ENCODE results near the gene ELP1. TPM values are rescaled to one million over a fixed set of nuclear protein-coding genes. Genes with fewer than 3 reads are reported as not detected.
"Not testable (repeated sequence)": the region's sequence is repeated elsewhere in the genome, so short reads cannot be mapped to it uniquely, and the experiment has no call there.

ELP1 gene
- total and polyA plus RNA-seq, 2 experiments from 2014 or later, result 25.0 to 31.7 TPM

DNA sequence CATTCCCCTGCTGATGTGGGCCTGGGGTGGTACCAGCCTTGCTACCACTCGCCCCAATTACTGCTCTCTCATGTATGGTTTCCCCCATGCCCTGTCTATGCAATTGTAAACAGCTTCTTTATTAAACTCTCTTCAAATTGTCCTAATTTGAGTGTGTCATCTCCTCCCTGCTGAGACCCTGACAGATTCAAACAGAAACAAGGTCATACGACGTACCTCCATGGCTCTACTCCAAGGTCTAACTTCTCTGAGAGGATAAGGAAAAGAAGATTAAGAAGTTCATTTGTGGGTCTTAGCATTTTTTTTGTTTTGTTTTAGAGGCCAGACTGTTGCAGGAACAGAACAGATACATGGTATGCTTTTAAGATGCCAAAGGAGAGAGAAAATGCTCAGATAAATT is 38.3 kb upstream of the ELP1 start:
- TF ChIP-seq CTCF (IDR thresholded peaks at IDR 0.05; ENCODE audit: low read depth, low read length), result no peak
- peaks cover 14% of the 10 kb centered on the region for H3K36me3 ChIP-seq

DNA sequence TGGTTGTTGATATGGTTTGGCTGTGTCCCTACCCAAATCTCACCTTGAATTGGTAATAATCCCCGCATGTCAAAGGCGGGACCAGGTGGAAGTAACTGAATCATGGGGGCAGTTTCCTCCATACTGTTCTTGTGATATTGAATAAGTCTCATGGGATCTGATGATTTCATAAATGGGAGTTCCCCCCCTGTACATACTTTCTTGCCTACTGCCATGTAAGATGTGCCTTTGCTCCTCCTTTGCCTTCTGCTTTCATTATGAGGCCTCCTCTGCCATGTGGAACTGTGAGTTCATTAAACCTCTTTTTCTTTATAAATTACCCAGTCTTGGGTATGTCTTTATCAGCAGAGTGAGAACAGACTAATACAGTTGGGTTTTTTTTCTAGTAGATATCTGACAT is 37.5 kb upstream of the ELP1 start:
- not testable (repeated sequence) for H3K4me3 ChIP-seq; H3K27ac ChIP-seq; H3K9me3 ChIP-seq (ENCODE audit: low read depth); DNase-seq (ENCODE audit: low read depth in 1 of 2, low spot score in 1 of 2); H3K27me3 ChIP-seq
- Histone ChIP-seq H3K36me3 (peaks cover 14% of the 10 kb centered on the region), H3K4me1 (ENCODE audit: low read depth) (peaks cover 22% of the 10 kb centered on the region)

More for the DNA sequence above, 38.3 kb upstream of the ELP1 start:
- Histone ChIP-seq H3K27me3 (no peaks in the 10 kb centered on the region), H3K4me3 (no peak overlapping the region), H3K9me3 (ENCODE audit: low read depth) (no peaks in the 10 kb centered on the region), H3K4me1 (ENCODE audit: low read depth) (peaks cover 22% of the 10 kb centered on the region), H3K27ac (no peak overlapping the region)
- no peak for DNase-seq (ENCODE audit: low read depth in 1 of 2, low spot score in 1 of 2)

DNA sequence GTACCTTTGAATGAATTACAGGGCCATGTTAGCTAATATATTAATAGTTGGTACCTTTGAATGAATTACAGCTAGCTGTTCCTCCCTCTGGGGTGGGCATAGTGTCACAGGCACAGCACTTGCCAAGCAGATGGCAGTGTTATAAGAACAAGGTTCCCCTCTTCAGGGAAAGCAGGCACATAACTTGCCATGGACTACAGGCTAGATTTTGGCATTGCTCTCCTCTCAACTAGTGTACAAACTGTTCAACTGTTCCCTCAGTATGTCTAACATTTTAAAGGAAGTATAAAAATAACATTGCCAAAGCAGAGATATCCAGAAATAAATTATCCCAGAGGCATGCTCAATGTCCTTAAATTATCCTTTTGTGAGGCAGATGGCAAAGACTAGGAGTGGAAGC is 34.0 kb upstream of the ELP1 start:
- Histone ChIP-seq H3K36me3 (peaks cover 14% of the 10 kb centered on the region), H3K9me3 (ENCODE audit: low read depth) (no peaks in the 10 kb centered on the region), H3K4me1 (ENCODE audit: low read depth) (peaks cover 14% of the 10 kb centered on the region), H3K4me3 (no peak overlapping the region), H3K27ac (no peak overlapping the region), H3K27me3 (no peaks in the 10 kb centered on the region)
- no peak for TF ChIP-seq CTCF (IDR thresholded peaks at IDR 0.05; ENCODE audit: low read depth, low read length)
- no peak for DNase-seq (ENCODE audit: low read depth in 1 of 2, low spot score in 1 of 2)

- peak; percentile 5 to 29 for DNase-seq (ENCODE audit: low read depth in 1 of 2, low spot score in 1 of 2)
- peak overlapping the region; percentile 14 for H3K27ac ChIP-seq
- H3K4me1 ChIP-seq (ENCODE audit: low read depth), result peaks cover 6% of the 10 kb centered on the region
- no peak for TF ChIP-seq CTCF (IDR thresholded peaks at IDR 0.05; ENCODE audit: low read depth, low read length)
- no peak overlapping the region for H3K4me3 ChIP-seq
- no peaks in the 10 kb centered on the region for H3K9me3 ChIP-seq (ENCODE audit: low read depth)
- H3K36me3 ChIP-seq, result peaks cover 18% of the 10 kb centered on the region
- H3K27me3 ChIP-seq, result no peaks in the 10 kb centered on the region
Measured at GRCh38 chr9:108963459-108964143, 29.7 kb upstream of the ELP1 start.

DNA sequence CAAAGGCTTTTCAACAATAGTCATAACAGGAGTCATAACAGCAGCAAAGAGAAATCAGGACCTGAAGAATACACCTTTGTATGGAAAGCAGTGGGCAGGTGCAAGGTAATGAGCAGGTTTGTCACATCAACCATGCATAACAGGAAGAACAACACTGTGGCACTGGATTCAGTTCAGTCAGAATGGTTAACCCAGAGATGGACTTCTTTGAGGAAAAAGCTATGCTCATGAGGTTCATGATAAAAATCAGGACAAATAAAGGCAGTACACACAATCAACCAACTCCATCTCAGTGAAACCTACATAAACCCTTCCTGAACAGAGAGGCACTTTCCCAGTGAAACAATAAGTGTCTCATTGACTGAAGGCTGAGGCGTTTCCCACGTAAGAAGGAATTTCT is 27.2 kb upstream of the ELP1 start:
- Histone ChIP-seq H3K4me1 (ENCODE audit: low read depth) (peaks cover 8% of the 10 kb centered on the region), H3K9me3 (ENCODE audit: low read depth) (no peaks in the 10 kb centered on the region), H3K36me3 (peaks cover 18% of the 10 kb centered on the region), H3K27ac (no peak overlapping the region), H3K27me3 (no peaks in the 10 kb centered on the region), H3K4me3 (no peak overlapping the region)
- DNase-seq (ENCODE audit: low read depth in 1 of 2, low spot score in 1 of 2), result no peak
- TF ChIP-seq CTCF (IDR thresholded peaks at IDR 0.05; ENCODE audit: low read depth, low read length), result no peak

DNA sequence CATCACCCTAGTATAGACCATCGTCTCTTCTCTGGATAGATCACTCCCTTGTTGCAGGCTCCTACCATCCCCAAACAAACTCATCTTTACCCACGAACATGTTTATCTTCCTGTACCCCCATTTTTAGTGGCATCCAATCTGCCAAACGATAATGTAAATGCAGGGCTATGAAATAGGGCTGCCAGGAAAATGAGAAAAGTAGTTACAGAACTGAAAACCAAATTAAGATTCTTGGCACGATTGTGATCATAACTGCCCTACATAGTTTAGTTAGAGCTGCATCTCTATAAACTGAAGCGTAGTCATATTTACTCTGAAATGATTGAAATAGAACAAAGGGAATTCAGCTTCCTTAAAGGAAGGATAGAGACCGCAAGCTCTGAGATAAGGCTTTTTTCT is 26.4 kb upstream of the ELP1 start:
- Histone ChIP-seq H3K27ac (no peak overlapping the region), H3K27me3 (no peaks in the 10 kb centered on the region), H3K36me3 (peaks cover 16% of the 10 kb centered on the region), H3K4me3 (no peak overlapping the region), H3K4me1 (ENCODE audit: low read depth) (peaks cover 16% of the 10 kb centered on the region), H3K9me3 (ENCODE audit: low read depth) (no peaks in the 10 kb centered on the region)
- TF ChIP-seq CTCF (IDR thresholded peaks at IDR 0.05; ENCODE audit: low read depth, low read length), result no peak
- no peak for DNase-seq (ENCODE audit: low read depth in 1 of 2, low spot score in 1 of 2)
